NCI-H774 (cell line): ENCODE results near the gene DDAH1.

Experiments
- DNase-seq: peaks from one replicate; lab custom pipeline; 2025; lab: John Stamatoyannopoulos, UW

Gene DDAH1

GRCh38 chr1:85303440-85304162 is 161.4 kb downstream of the DDAH1 start:
- no peak for DNase-seq

GRCh38 chr1:85300140-85300539 is 164.8 kb downstream of the DDAH1 start:
- no peak for DNase-seq

- peak; percentile 66 for DNase-seq
Measured at GRCh38 chr1:85297855-85298629, 166.9 kb downstream of the DDAH1 start.

DNA sequence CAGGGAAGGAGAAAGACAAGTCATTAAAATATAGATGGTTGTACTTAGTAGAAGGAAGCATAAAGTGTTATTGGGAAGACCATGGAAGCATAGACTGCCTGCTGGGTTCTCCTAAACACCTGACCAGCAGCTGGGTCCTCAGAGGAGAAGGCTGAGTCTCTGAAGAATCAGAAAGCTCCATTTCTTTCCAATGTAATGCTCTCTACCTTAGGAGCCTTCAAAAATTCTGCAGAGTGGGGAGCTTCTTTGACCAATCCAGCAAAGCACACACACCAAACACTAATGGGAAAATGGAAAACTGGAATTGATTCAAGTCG is 167.5 kb downstream of the DDAH1 start:
- no peak for DNase-seq

DNA sequence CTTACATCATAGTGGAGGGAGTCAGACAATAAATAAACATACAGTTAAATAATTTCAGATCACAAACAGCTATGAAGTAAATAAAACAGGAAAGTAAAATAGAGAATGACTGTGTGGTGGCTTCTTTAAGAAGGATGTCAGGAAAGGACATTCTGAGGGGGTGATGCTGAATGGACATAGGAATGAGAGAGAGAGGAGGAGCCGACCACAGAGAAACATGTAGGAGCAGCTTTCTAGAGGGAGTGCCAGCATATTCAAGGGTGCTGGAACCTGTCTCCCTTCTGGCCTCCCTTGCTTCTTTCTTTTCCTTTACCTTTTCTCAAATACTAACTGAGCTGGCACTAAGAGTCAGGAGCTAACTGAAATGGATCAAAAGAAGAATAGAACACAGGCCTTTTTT is 168.0 kb downstream of the DDAH1 start:
- no peak for DNase-seq

DNA sequence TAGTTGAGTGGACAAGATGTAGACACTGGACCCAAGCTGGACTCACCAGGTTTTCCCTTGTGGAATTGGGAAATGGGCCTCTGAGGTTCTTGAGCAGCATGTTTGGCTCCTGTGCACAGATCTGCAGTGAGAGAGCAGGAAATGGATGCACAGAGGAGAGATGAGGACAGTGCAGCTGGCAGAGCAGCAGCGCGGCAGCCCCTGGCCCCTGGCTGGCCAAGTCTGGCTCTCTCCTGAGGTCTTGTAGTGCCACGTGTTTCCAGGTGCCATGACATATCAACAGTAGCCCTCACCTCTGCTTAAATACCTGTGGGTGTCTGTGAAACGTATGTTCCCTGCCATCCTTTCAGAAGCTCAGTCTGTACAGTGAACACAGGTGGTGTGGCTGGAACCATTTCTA is 169.3 kb downstream of the DDAH1 start:
- DNase-seq, result no peak

DNA sequence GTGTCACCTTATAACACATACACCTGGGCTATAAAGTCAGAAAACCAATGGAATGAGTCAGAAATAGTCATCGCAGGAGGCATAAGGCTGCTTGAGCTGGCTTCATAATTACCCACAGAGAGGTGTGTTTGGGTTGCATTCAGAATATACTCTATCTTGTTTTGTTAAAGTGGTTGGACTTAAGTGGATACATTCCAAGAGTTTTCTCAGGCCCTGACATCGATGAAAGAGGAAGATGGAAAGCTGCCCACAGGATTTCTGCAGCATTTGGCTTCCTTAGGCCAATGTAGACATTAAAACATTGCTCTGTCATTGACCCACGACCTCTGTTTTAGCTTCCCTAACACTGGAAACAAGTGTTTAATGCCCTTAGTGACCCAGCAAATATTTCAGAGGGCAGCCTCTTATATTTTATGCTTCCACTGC is 169.9 kb downstream of the DDAH1 start:
- no peak for DNase-seq

DNA sequence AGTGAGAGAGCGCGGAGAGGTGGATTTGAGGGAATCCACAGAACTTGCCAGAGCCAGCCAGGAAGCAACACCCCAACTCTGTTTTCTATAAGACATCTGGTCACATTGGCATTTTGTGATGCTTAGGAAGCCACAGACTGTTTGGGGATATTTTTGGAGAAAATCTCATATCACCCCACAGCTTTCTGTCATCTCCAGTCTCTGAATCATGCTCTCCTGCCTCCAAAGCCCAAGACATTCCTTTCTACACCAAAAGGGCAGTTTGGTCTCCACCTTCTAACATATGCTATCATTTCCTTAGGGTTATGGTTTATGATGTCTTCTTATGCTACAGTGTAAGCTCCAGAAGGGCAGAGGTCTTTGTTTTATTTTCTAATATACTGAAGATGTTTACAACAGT is 174.1 kb downstream of the DDAH1 start:
- DNase-seq, result no peak

DNA sequence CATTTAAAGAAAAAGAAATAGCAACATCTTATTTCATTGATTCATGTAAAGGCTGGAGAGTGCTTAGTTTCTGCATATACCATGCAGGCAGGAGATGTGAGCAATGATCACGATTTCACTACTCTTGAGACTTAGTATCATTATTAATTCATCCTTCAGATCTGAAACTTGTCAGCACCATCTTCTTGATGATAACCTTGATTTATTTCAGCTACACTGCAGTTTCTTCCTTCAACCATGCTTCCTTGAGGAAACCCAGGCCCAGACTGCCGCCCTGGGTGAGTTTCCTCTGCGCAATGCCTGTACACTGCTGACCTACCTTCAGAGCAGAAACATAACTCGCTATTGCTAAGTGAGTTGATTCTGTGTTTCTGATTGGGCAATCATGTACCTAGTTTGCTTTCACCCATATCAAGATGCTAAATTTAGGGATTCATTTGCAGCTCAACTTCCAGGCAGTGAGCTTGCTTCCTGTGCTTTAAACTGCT is 175.1 kb downstream of the DDAH1 start:
- no peak for DNase-seq

DNA sequence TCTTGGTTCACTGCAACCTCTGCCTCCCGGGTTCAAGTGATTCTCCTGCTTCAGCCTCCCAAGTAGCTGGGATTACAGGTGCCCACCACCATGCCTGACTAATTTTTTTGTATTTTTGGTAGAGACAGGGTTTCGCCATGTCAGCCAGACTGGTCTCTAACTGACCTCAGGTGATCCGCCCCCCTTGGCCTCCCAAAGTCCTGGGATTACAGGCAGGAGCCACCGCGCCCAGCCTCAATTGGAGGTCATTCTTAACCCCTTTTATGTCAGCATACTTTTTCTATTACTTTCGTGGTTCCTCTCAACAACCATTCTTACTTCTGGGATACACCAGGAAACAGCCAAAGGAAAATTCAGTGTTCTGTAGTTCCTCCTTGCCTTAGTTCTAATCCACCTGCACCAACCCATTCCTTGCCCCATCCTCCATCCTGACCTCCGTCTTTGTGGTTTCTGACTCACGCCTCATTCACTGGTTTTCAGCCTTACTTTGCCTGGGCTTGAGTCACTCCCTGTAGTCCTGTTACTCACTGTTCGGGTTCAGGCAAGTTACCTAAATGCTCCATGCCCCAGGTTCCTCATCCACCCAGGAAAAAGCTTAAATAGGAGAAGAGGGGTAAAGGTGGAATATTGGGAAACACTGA is 175.6 kb downstream of the DDAH1 start:
- no peak for DNase-seq

GRCh38 chr1:85284202-85284601 is 180.8 kb downstream of the DDAH1 start:
- no peak for DNase-seq

GRCh38 chr1:85283475-85284199 is 181.3 kb downstream of the DDAH1 start:
- no peak for DNase-seq

GRCh38 chr1:85282424-85282823 is 182.5 kb downstream of the DDAH1 start:
- DNase-seq, result no peak

GRCh38 chr1:85280636-85281035 is 184.3 kb downstream of the DDAH1 start:
- DNase-seq, result no peak

DNA sequence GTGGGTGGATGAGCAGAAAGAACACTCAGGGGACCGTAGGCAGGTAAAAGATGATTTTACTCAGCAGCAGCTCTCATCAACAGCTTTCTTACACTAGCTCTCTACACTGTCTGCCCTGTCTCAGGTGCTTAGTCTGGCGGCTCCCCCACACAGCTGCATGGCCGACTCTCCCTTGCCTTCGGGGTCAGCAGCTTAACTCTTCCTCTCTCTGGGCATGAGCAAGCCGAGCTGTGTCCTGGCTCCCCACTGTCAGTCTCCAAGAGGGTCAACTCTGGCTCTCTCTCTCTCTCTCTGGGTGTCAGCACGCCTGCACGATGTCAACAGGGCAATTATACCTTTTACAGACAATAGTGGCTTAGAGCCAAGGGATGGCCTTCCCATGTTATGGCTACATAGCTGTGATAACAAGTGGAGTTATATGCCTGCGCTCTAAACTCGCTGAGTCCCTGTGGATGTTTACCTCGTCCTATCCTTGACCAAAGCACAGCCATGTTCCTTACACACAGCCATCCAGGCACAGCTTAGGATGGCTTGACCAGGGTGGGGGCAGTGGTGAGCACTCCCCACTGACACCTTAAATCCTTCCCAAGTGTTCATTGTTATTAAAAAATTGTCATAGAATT is 185.4 kb downstream of the DDAH1 start:
- no peak for DNase-seq

GRCh38 chr1:85278853-85279314 is 186.1 kb downstream of the DDAH1 start:
- no peak for DNase-seq

DNA sequence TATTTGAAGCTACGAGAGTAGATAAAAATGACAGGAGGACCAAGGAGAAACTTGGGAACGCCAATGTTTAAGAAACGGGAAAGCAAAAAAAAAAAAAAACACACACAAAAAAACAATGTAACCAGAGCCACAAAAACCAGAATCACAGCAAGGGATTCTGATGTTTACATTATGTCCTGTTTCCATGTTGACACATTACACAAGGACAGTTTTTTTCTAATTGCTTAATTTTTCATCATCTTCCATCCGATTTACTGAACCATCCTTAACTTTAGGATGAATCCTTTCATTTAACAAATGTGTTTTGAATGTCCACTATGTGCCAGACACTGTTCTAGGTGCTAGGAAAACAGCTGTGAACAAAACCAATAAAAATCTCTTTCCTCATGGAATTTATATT is 187.2 kb downstream of the DDAH1 start:
- DNase-seq, result no peak

GRCh38 chr1:85276978-85277639 is 187.8 kb downstream of the DDAH1 start:
- no peak for DNase-seq

DNA sequence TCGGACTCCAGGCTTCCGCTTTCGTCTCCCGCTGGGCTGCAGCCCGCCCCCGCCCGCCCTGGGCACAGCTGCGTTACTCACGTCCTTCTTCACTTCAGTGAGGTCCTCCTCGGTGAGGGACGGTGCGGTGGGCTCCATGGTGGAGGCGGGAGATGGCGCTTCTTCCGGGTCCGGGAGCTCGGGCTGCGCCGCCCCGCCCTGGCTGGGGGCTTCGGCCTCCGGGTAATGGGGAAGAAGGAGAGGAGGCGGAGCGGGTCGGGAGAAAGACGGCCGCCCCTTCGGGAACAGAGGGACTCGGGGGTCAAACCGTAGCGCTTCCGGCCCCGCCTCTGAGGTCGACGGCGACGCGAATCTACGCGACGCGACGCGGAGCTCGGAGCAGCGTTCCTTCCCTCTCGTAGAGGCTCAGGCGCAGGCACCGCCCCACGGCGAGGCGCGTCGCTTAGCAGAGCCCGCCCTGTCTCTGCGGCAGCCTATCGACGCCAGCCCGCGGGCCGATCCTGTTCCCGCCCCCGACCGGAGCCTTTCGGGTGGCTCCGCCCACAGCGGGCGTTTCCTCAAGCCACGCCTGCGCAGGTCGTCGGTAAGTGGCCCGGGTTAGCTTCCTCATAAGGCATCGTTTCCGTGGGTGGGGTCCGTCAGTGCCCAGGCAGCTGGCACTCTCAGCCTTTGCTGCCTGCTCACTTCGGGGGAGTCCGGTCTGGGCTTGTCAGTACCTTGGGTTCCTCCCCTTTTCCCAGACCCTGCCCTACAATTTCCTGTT is 188.6 kb downstream of the DDAH1 start, which contains the start of gene BCL10:
BCL10 (minus strand) TSS at position 418 of the 763 bp plus-strand sequence; CDS start at position 138, 280 bp downstream.
- peak; percentile 98 for DNase-seq

DNA sequence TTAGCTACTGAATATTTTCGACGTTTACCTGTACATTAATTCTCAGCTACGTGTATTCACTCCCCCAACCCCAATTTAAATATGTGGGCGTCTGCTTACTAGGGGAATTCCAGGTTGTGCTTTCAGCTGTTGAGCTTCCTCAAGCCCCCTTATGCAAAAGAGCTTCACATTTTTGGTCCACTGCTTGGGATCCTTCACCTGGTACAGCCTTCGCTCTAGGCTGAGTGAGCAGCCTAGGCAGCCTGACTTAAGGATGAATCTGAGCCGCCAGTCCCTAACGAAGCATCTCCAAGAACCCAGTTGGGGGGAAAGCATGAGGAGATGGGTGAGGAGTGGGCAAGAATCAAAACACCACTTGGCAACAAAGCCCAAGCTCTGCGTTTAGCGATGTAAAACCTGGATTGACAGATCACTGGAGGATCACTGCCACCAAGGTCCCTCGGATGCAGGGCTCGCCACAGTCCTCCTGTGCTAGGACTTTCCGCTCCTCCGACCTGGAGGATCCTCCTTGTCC is 189.2 kb downstream of the DDAH1 start:
- DNase-seq, result no peak
